D341Med (cell line): Measurements from ENCODE around the gene TSPAN7.

Experiments used
- DNase-seq: peaks from one replicate; pipeline ENCODE4 v3.0.0; 2012; ENCODE audit warnings: low spot score

TSPAN7 gene

GRCh38 chrX:38595801-38596200, 34.5 kb downstream of the TSPAN7 start:
- no peak for DNase-seq

GRCh38 chrX:38596939-38597338, 35.6 kb downstream of the TSPAN7 start:
- DNase-seq = no peak

- no peak for DNase-seq
These were observed 38.7 kb downstream of the TSPAN7 start for GRCh38 chrX:38599796-38600755.

- no peak for DNase-seq
These were observed 40.5 kb downstream of the TSPAN7 start for GRCh38 chrX:38601866-38602265.

GRCh38 chrX:38606821-38607220, 45.5 kb downstream of the TSPAN7 start:
- DNase-seq = no peak

- no peak for DNase-seq
These were observed 46.6 kb downstream of the TSPAN7 start for GRCh38 chrX:38607976-38608375.

GRCh38 chrX:38610849-38611248, 49.5 kb downstream of the TSPAN7 start:
- no peak for DNase-seq

GRCh38 chrX:38612281-38612680, 50.9 kb downstream of the TSPAN7 start:
- DNase-seq = no peak

GRCh38 chrX:38614485-38614884, 53.1 kb downstream of the TSPAN7 start:
- DNase-seq = no peak

- no peak for DNase-seq
These were observed 55.6 kb downstream of the TSPAN7 start for GRCh38 chrX:38616904-38617303.

GRCh38 chrX:38618180-38618579, 56.8 kb downstream of the TSPAN7 start:
- DNase-seq = no peak

GRCh38 chrX:38620623-38621022, 59.3 kb downstream of the TSPAN7 start:
- DNase-seq = no peak

GRCh38 chrX:38626296-38626695, 65.0 kb downstream of the TSPAN7 start:
- no peak for DNase-seq

- peak; percentile 46 for DNase-seq
These were observed 66.3 kb downstream of the TSPAN7 start for GRCh38 chrX:38627683-38628082.

- DNase-seq = no peak
These were observed 67.2 kb downstream of the TSPAN7 start for GRCh38 chrX:38628587-38628986.

- no peak for DNase-seq
These were observed 71.2 kb downstream of the TSPAN7 start for GRCh38 chrX:38632516-38632915.

GRCh38 chrX:38634665-38635064, 73.3 kb downstream of the TSPAN7 start:
- DNase-seq = no peak

- no peak for DNase-seq
These were observed 75.8 kb downstream of the TSPAN7 start for GRCh38 chrX:38636949-38637819.

- no peak for DNase-seq
These were observed 77.7 kb downstream of the TSPAN7 start for GRCh38 chrX:38638952-38639529.

GRCh38 chrX:38639730-38640129, 78.4 kb downstream of the TSPAN7 start:
- no peak for DNase-seq

GRCh38 chrX:38641197-38641596, 79.9 kb downstream of the TSPAN7 start:
- DNase-seq = no peak

- no peak for DNase-seq
These were observed 82.6 kb downstream of the TSPAN7 start for GRCh38 chrX:38643903-38644302.

GRCh38 chrX:38646129-38646528, 84.8 kb downstream of the TSPAN7 start:
- DNase-seq = no peak
